Adrenal gland (tissue), 5 donors: Measurements from ENCODE around the gene MAPRE3.

ENCODE experiments used
- POLR2A ChIP-seq, 2 donors: fragments of 450-650 bp; IDR thresholded peaks; one replicate each; pipeline ENCODE4 v1.6.1; 2017; ENCODE audit warnings: antibody characterized with exemption in 2 of 2, mild to moderate bottlenecking in 2 of 2, moderate library complexity in 1 of 2
- TF ChIP-seq, protein P1 (sequence below), 6 experiments: fragments of 450-650 bp in 4 of 6; fragments of 200-600 bp in 2 of 6; sonication (generic) in 1 of 6; IDR thresholded peaks; 1 replicate in 5 of 6; 2 replicates in 1 of 6; pipeline versions ENCODE4 v1.5.1 to v1.8.0; 2016 to 2021; ENCODE audit warnings: antibody characterized with exemption in 6 of 6, mild to moderate bottlenecking in 2 of 6, moderate library complexity in 1 of 6
- donor health status: DM: no; HTN: no; CAD: no.

DNA sequence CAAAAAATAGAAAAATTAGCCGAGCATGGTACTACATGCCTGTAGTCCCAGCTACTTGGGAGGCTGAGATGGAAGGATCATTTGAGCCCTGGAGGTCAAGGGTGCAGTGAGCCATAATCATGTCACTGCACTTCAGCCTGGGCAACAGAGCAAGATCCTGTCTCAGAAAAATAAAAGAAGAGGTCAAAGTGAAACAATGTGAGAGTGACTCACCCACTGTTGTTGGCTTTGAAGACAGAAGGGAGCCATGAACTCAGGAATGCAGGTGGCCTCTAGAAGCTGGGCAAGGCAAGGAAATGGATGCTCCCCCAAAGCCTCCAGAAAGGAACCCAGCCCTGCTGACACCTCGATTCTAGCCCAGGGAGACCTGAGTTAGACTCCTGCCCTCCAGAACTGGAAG is 58.6 kb downstream of the MAPRE3 start:
- no peak for TF ChIP-seq POLR2A (IDR thresholded peaks at IDR 0.05)
- TF ChIP-seq, protein P1, sequence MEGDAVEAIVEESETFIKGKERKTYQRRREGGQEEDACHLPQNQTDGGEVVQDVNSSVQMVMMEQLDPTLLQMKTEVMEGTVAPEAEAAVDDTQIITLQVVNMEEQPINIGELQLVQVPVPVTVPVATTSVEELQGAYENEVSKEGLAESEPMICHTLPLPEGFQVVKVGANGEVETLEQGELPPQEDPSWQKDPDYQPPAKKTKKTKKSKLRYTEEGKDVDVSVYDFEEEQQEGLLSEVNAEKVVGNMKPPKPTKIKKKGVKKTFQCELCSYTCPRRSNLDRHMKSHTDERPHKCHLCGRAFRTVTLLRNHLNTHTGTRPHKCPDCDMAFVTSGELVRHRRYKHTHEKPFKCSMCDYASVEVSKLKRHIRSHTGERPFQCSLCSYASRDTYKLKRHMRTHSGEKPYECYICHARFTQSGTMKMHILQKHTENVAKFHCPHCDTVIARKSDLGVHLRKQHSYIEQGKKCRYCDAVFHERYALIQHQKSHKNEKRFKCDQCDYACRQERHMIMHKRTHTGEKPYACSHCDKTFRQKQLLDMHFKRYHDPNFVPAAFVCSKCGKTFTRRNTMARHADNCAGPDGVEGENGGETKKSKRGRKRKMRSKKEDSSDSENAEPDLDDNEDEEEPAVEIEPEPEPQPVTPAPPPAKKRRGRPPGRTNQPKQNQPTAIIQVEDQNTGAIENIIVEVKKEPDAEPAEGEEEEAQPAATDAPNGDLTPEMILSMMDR (IDR thresholded peaks at IDR 0.05): no peak
